ENCODE results near the gene TNFRSF4.
"Not testable (repeated sequence)": the region's sequence is repeated elsewhere in the genome, so short reads cannot be mapped to it uniquely, and the experiment has no call there.

The TNFRSF4 gene

GRCh38 chr1:1202831-1203560, 11.0 kb downstream of the TNFRSF4 start:
- no peak for DNase-seq (ENCODE audit: low read depth in 2 of 2)

- peak; percentile 84 to 86 for DNase-seq (ENCODE audit: low read depth in 2 of 2)
Observed at GRCh38 chr1:1200876-1201810, 12.8 kb downstream of the TNFRSF4 start.

- DNase-seq (ENCODE audit: low read depth in 2 of 2): no peak
Observed at GRCh38 chr1:1199961-1200875, 13.7 kb downstream of the TNFRSF4 start.

- DNase-seq (ENCODE audit: low read depth in 2 of 2): no peak
Observed at GRCh38 chr1:1199141-1199960, 14.6 kb downstream of the TNFRSF4 start.

- no peak for DNase-seq (ENCODE audit: low read depth in 2 of 2)
Observed at GRCh38 chr1:1198423-1199140, 15.4 kb downstream of the TNFRSF4 start.

GRCh38 chr1:1197551-1198422, 16.2 kb downstream of the TNFRSF4 start:
- no peak for DNase-seq (ENCODE audit: low read depth in 2 of 2)

GRCh38 chr1:1197188-1197500, 16.8 kb downstream of the TNFRSF4 start:
- DNase-seq (ENCODE audit: low read depth in 2 of 2): no peak

- no peak for DNase-seq (ENCODE audit: low read depth in 2 of 2)
Observed at GRCh38 chr1:1196431-1197187, 17.3 kb downstream of the TNFRSF4 start.

GRCh38 chr1:1195726-1196125, 18.2 kb downstream of the TNFRSF4 start:
- DNase-seq (ENCODE audit: low read depth in 2 of 2): not testable (repeated sequence)

- DNase-seq (ENCODE audit: low read depth in 2 of 2): no peak
Observed at GRCh38 chr1:1194723-1195122, 19.2 kb downstream of the TNFRSF4 start.

GRCh38 chr1:1191734-1192133, 22.2 kb downstream of the TNFRSF4 start:
- DNase-seq (ENCODE audit: low read depth in 2 of 2): no peak

- DNase-seq (ENCODE audit: low read depth in 2 of 2): no peak
Observed at GRCh38 chr1:1189111-1189510, 24.8 kb downstream of the TNFRSF4 start.

- no peak for DNase-seq (ENCODE audit: low read depth in 2 of 2)
Observed at GRCh38 chr1:1187938-1188337, 26.0 kb downstream of the TNFRSF4 start.

GRCh38 chr1:1185101-1185765, 28.7 kb downstream of the TNFRSF4 start:
- DNase-seq (ENCODE audit: low read depth in 2 of 2): no peak

- no peak for DNase-seq (ENCODE audit: low read depth in 2 of 2)
Observed at GRCh38 chr1:1183833-1184775, 29.8 kb downstream of the TNFRSF4 start.

GRCh38 chr1:1183221-1183747, 30.7 kb downstream of the TNFRSF4 start:
- no peak for DNase-seq (ENCODE audit: low read depth in 2 of 2)

Data from activated CD4-positive, alpha-beta T cell treated with anti-CD3 and anti-CD28 coated beads for 24 hours (primary cell).